AG04450 (cell line): ENCODE results near the gene DGKI. TPM values are rescaled to one million over a fixed set of nuclear protein-coding genes. Genes with fewer than 3 reads are reported as not detected.

Source experiments
- CTCF ChIA-PET: fragments of 300-600, 350-600 bp; formaldehyde crosslinking; extraction: SDS; loops from one replicate; lab custom pipeline; 2022; ENCODE audit warnings: antibody characterized with exemption, inconsistent platforms; lab: Charles Lee
- POLR2A ChIA-PET: fragments of 350-600 bp; formaldehyde crosslinking; extraction: SDS; loops from one replicate; lab custom pipeline; 2021; ENCODE audit warnings: antibody characterized with exemption, inconsistent platforms; lab: Yijun Ruan, JAX
- DNase-seq: peaks from one replicate; pipeline ENCODE4 v3.0.0-alpha.2; 2011; ENCODE audit warnings: low read depth, low spot score
- H3K27ac ChIP-seq: one replicate; pipeline ENCODE4 v1.5.1; 2012; ENCODE audit warnings: low read depth, low read length, control low read depth
- H3K27me3 ChIP-seq: one replicate; pipeline ENCODE4 v1.6.0; 2012; ENCODE audit warnings: low read length; ENCODE audit not compliant: control insufficient read depth, insufficient read depth
- H3K4me3 ChIP-seq: 2 replicates; pipeline ENCODE4 v1.5.1; 2011; ENCODE audit warnings: mild to moderate bottlenecking, low read depth, low read length, control low read depth
- H3K9me3 ChIP-seq: 2 replicates; pipeline ENCODE4 v1.5.1; 2012; ENCODE audit warnings: low read length; ENCODE audit not compliant: control insufficient read depth, insufficient read depth
- CTCF ChIP-seq: IDR thresholded peaks from 2 replicates; pipeline ENCODE4 v1.5.1; 2011; ENCODE audit warnings: low read depth, low read length, control low read depth, inconsistent platforms
- polyA plus RNA-seq: library from polyadenylated mRNA; depleted of rRNA; stranded (reverse); fragments of >200 nt; gene quantifications from 2 replicates; pipeline ENCODE4 v1.2.3, GENCODE V29; 2011

Gene DGKI
- polyA plus RNA-seq, 1 experiment, result 3.1 TPM

DNA sequence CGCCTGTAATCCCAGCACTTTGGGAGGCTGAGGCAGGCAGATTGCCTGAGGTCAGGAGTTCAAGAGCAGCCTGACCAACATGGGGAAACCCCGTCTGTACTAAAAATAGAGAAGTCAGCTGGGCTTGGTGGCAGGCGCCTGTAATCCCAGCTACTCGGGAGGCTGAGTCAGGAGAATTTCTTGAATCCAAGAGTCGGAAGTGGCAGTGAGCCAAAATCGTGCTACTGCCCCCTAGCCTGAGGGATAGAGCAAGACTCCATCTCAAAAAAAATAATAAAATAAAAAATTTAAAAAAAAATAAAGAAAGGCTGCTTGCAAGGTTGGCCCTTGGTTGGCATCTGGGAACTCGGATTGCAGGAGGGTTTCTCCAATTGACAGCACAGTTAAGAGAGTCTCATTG lies 221.6 kb downstream of the DGKI start:
- DNase-seq, result no peak
- ChIA-PET POLR2A (no interaction called here), CTCF (interaction anchor here (0.5 to 3.8 kb wide), 5 partner anchors 9 to 267 kb away, joined by 4 to 66 read pairs (median 5); no protein-coding TSS in a partner anchor)
- H3K27ac ChIP-seq, result no peak overlapping the region
- H3K9me3 ChIP-seq, result no peaks in the 10 kb centered on the region
- H3K4me3 ChIP-seq, result no peak overlapping the region
- H3K27me3 ChIP-seq, result no peaks in the 10 kb centered on the region
- no peak for TF ChIP-seq CTCF

DNA sequence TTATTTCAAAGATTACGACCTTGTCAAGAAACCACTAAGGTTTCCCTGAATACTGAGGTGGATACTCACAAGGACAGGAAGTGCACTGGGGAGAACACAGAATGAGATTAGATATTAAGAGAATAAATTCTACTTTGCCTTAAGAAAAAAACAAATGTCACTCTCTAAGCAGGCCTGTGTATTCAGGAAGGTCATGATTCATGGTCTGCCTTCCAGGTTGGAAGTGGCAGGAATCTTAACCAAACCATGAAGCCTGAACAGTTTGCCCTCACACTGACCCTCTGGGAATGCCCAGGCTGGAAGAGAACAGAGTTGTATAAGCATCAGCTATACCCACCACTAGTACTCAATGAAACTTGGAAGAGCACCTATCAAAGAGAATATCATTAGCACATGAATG lies 227.6 kb downstream of the DGKI start:
- H3K27ac ChIP-seq, result no peak overlapping the region
- no peak for DNase-seq
- ChIA-PET POLR2A (no interaction called here), CTCF (no interaction called here)
- H3K4me3 ChIP-seq, result no peak overlapping the region
- H3K27me3 ChIP-seq, result no peaks in the 10 kb centered on the region
- TF ChIP-seq CTCF, result no peak
- no peaks in the 10 kb centered on the region for H3K9me3 ChIP-seq

GRCh38 chr7:137618748-137619147 lies 228.0 kb downstream of the DGKI start:
- ChIA-PET CTCF (no interaction called here), POLR2A (no interaction called here)
- no peaks in the 10 kb centered on the region for H3K27me3 ChIP-seq
- no peaks in the 10 kb centered on the region for H3K9me3 ChIP-seq
- DNase-seq, result no peak
- H3K4me3 ChIP-seq, result no peak overlapping the region
- TF ChIP-seq CTCF, result no peak
- no peak overlapping the region for H3K27ac ChIP-seq

DNA sequence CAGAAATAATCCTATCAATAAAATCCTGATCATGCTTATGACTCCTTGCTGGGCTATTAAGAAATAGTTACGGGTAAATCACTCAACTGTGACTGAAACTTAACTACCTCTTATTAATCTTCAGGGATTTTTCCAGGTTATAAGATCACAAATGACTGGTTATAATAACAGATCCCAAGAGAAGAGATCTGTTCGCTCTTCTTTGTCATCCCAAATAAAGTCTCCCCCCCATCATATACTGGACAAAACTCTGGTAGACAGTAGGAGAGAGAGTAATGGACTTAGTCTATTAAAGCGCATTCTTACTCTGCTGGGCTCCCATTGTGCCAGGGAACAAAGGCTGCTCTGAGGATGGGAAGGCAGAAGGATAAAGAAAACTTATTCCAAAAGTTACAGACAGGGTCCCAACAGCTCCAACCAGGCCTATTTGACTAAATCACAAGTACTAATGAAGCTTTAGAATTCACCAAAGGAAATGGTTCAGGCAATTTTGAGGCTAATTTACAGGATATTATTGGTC lies 233.7 kb downstream of the DGKI start:
- Histone ChIP-seq H3K4me3 (no peak overlapping the region), H3K9me3 (no peaks in the 10 kb centered on the region), H3K27me3 (no peaks in the 10 kb centered on the region), H3K27ac (no peak overlapping the region)
- POLR2A ChIA-PET, result no interaction called here
- no peak for DNase-seq
- TF ChIP-seq CTCF, result no peak
- CTCF ChIA-PET, result interaction anchor here (0.7 to 4.8 kb wide), 3 partner anchors 8 to 14 kb away, joined by 3 to 66 read pairs (median 3); no protein-coding TSS in a partner anchor

- TF ChIP-seq CTCF, result no peak
- Histone ChIP-seq H3K4me3 (no peak overlapping the region), H3K27me3 (no peaks in the 10 kb centered on the region), H3K27ac (no peak overlapping the region), H3K9me3 (no peaks in the 10 kb centered on the region)
- no peak for DNase-seq
- ChIA-PET CTCF (interaction anchor here (0.5 to 0.8 kb wide), 2 partner anchors 288 to 399 kb away, joined by 3 read pairs; no protein-coding TSS in a partner anchor), POLR2A (no interaction called here)
Observed at GRCh38 chr7:137611606-137612005, 235.2 kb downstream of the DGKI start.
